ENCODE results near the gene RBM15.
A peak's percentile ranks its signal among the peaks of the same experiment; 100 is the strongest.

Gene RBM15

GRCh38 chr1:110380672-110381283 is 41.6 kb downstream of the RBM15 start:
- peaks cover 41% of the 10 kb centered on the region for H3K36me3 ChIP-seq (ENCODE audit: insufficient read depth, low read length)
- no peak overlapping the region for H3K4me3 ChIP-seq (ENCODE audit: low read depth, low read length, poor library complexity, severe bottlenecking)
- TF ChIP-seq EZH2 (IDR thresholded peaks at IDR 0.05; ENCODE audit: borderline replicate concordance, low read length) (no peak), CTCF (IDR thresholded peaks at IDR 0.05; ENCODE audit: low read length) (no peak)
- H3K4me1 ChIP-seq (ENCODE audit: insufficient read depth, low read length, severe bottlenecking) = peaks cover 65% of the 10 kb centered on the region
- H4K20me1 ChIP-seq (ENCODE audit: insufficient read depth, low read length) = no peaks in the 10 kb centered on the region
- no peak overlapping the region for H3K4me2 ChIP-seq (ENCODE audit: low read length)
- peak overlapping the region; percentile 46 for H3K27ac ChIP-seq (ENCODE audit: low read depth, low read length, poor library complexity, severe bottlenecking)
- H3K9ac ChIP-seq (ENCODE audit: low read length) = no peak overlapping the region
- no peaks in the 10 kb centered on the region for H3K9me2 ChIP-seq (ENCODE audit: low read depth, low read length)
- H3F3A ChIP-seq (ENCODE audit: insufficient read depth, low read length) = 0 out of 2 replicates have a peak, but pooled peaks cover 3% of the 10 kb centered on the region
- H3K9me3 ChIP-seq (ENCODE audit: low read length) = no peaks in the 10 kb centered on the region
- no peak overlapping the region for H2AFZ ChIP-seq (ENCODE audit: low read length)
- no peaks in the 10 kb centered on the region for H3K79me2 ChIP-seq (ENCODE audit: insufficient read depth, low read length)
- H3K27me3 ChIP-seq (ENCODE audit: insufficient read depth, low read length) = no peaks in the 10 kb centered on the region

- H3K9ac ChIP-seq (ENCODE audit: low read length) = peak overlapping the region; percentile 23; the same call in 1 of the 2 replicates
- no peak for TF ChIP-seq CTCF (IDR thresholded peaks at IDR 0.05; ENCODE audit: low read length)
- TF ChIP-seq EZH2 (IDR thresholded peaks at IDR 0.05; ENCODE audit: borderline replicate concordance, low read length) = no peak
- H3K9me2 ChIP-seq (ENCODE audit: low read depth, low read length) = no peaks in the 10 kb centered on the region
- H4K20me1 ChIP-seq (ENCODE audit: insufficient read depth, low read length) = no peaks in the 10 kb centered on the region
- peak overlapping the region; percentile 85 for H3K27ac ChIP-seq (ENCODE audit: low read depth, low read length, poor library complexity, severe bottlenecking)
- H3K9me3 ChIP-seq (ENCODE audit: low read length) = no peaks in the 10 kb centered on the region
- H3K79me2 ChIP-seq (ENCODE audit: insufficient read depth, low read length) = no peaks in the 10 kb centered on the region
- no peak overlapping the region for H2AFZ ChIP-seq (ENCODE audit: low read length)
- no peaks in the 10 kb centered on the region for H3K27me3 ChIP-seq (ENCODE audit: insufficient read depth, low read length)
- H3K36me3 ChIP-seq (ENCODE audit: insufficient read depth, low read length) = peaks cover 28% of the 10 kb centered on the region
- H3K4me3 ChIP-seq (ENCODE audit: low read depth, low read length, poor library complexity, severe bottlenecking) = no peak overlapping the region
- H3F3A ChIP-seq (ENCODE audit: insufficient read depth, low read length) = 0 out of 2 replicates have a peak, but pooled peaks cover 3% of the 10 kb centered on the region
- H3K4me2 ChIP-seq (ENCODE audit: low read length) = peak overlapping the region; percentile 49; the same call in 1 of the 2 replicates
- peaks cover 60% of the 10 kb centered on the region for H3K4me1 ChIP-seq (ENCODE audit: insufficient read depth, low read length, severe bottlenecking)
Measured at GRCh38 chr1:110383251-110383990, 44.2 kb downstream of the RBM15 start.

GRCh38 chr1:110384581-110385321 is 45.6 kb downstream of the RBM15 start:
- H3K9ac ChIP-seq (ENCODE audit: low read length) = no peak overlapping the region; the same call in 1 of the 2 replicates
- peaks cover 17% of the 10 kb centered on the region for H3K36me3 ChIP-seq (ENCODE audit: insufficient read depth, low read length)
- no peaks in the 10 kb centered on the region for H4K20me1 ChIP-seq (ENCODE audit: insufficient read depth, low read length)
- H3K4me3 ChIP-seq (ENCODE audit: low read depth, low read length, poor library complexity, severe bottlenecking) = peak overlapping the region; percentile 9
- H3K79me2 ChIP-seq (ENCODE audit: insufficient read depth, low read length) = no peaks in the 10 kb centered on the region
- 0 out of 2 replicates have a peak, but pooled peaks cover 3% of the 10 kb centered on the region for H3F3A ChIP-seq (ENCODE audit: insufficient read depth, low read length)
- H3K9me2 ChIP-seq (ENCODE audit: low read depth, low read length) = no peaks in the 10 kb centered on the region
- peak overlapping the region; percentile 85 for H3K27ac ChIP-seq (ENCODE audit: low read depth, low read length, poor library complexity, severe bottlenecking)
- H3K9me3 ChIP-seq (ENCODE audit: low read length) = no peaks in the 10 kb centered on the region
- H2AFZ ChIP-seq (ENCODE audit: low read length) = no peak overlapping the region
- peaks cover 69% of the 10 kb centered on the region for H3K4me1 ChIP-seq (ENCODE audit: insufficient read depth, low read length, severe bottlenecking)
- H3K27me3 ChIP-seq (ENCODE audit: insufficient read depth, low read length) = no peaks in the 10 kb centered on the region
- H3K4me2 ChIP-seq (ENCODE audit: low read length) = peak overlapping the region; percentile 49
- TF ChIP-seq EZH2 (IDR thresholded peaks at IDR 0.05; ENCODE audit: borderline replicate concordance, low read length) (no peak), CTCF (IDR thresholded peaks at IDR 0.05; ENCODE audit: low read length) (no peak)

Measured in OCI-LY1 (cell line).